IMR-90 (cell line): ENCODE results near the gene PARP1. TPM values are rescaled to one million over a fixed set of nuclear protein-coding genes. Genes with fewer than 3 reads are reported as not detected.
A peak's percentile ranks its signal among the peaks of the same experiment; 100 is the strongest.

Source experiments
- ATAC-seq: fragments of 200-7000 bp; cut with Tn5 transposase; 2 replicates; pipeline ENCODE4 v1.9.1; 2020; ENCODE audit warnings: low read depth, mild to moderate bottlenecking, moderate library complexity
- BruUV-seq: library from RNA; stranded (reverse); fragments of 400-500 nt; replicated peaks from 2 replicates; lab custom pipeline; 2021; lab: Mats Ljungman, UMichigan
- CTCF ChIA-PET: fragments of 300-600 bp; formaldehyde crosslinking; extraction: SDS; loops from one replicate; lab custom pipeline; 2021; ENCODE audit warnings: antibody characterized with exemption; lab: Yijun Ruan, JAX
- POLR2A ChIA-PET: fragments of 300-600 bp; sonication (Branson Sonifier 250); formaldehyde crosslinking; loops from one replicate; lab custom pipeline; 2022; ENCODE audit warnings: antibody characterized with exemption; ENCODE audit not compliant: unreplicated experiment; lab: Charles Lee
- DNase-seq: peaks from one replicate; pipeline ENCODE4 v3.0.0; 2013
- H2AFZ ChIP-seq: replicated peaks from 2 replicates; pipeline ENCODE3; 2013; ENCODE audit warnings: low read length, mild to moderate bottlenecking; ENCODE audit not compliant: poor library complexity
- H2AK5ac ChIP-seq: 2 replicates; pipeline ENCODE4 v1.6.1; 2013; ENCODE audit warnings: low read depth, low read length, inconsistent platforms
- H2AK9ac ChIP-seq: replicated peaks from 2 replicates; pipeline ENCODE3; 2013; ENCODE audit warnings: mild to moderate bottlenecking, low read depth, low read length, moderate library complexity; ENCODE audit not compliant: poor library complexity
- H2BK120ac ChIP-seq: 2 replicates; pipeline ENCODE4 v1.6.1; 2013; ENCODE audit warnings: low read depth, low read length, inconsistent platforms
- H2BK15ac ChIP-seq: 3 replicates; pipeline ENCODE4 v1.6.1; 2013; ENCODE audit warnings: low read depth, low read length, inconsistent platforms
- H2BK20ac ChIP-seq: 2 replicates; pipeline ENCODE4 v1.6.1; 2013; ENCODE audit warnings: low read depth, mild to moderate bottlenecking, inconsistent platforms, low read length, moderate library complexity
- H2BK5ac ChIP-seq: 2 replicates; pipeline ENCODE4 v1.6.1; 2013; ENCODE audit warnings: mild to moderate bottlenecking, low read depth, low read length, inconsistent platforms; ENCODE audit not compliant: poor library complexity, severe bottlenecking
- H3K14ac ChIP-seq: replicated peaks from 2 replicates; pipeline ENCODE4 v1.6.1; 2013; ENCODE audit warnings: low read depth, low read length, inconsistent platforms
- H3K18ac ChIP-seq: 2 replicates; pipeline ENCODE4 v1.6.1; 2013; ENCODE audit warnings: low read depth, low read length, control low read depth
- H3K23ac ChIP-seq: 2 replicates; pipeline ENCODE4 v1.6.1; 2013; ENCODE audit warnings: low read depth, low read length, inconsistent platforms
- H3K27ac ChIP-seq: 2 replicates; pipeline ENCODE4 v1.5.1; 2013; ENCODE audit warnings: mild to moderate bottlenecking, control low read depth, low read length; ENCODE audit not compliant: insufficient read depth
- H3K27me3 ChIP-seq: 2 replicates; pipeline ENCODE4 v1.6.1; 2013; ENCODE audit warnings: low read length; ENCODE audit not compliant: control insufficient read depth, insufficient read depth
- H3K36me3 ChIP-seq: 2 replicates; pipeline ENCODE4 v1.6.1; 2013; ENCODE audit warnings: low read length, mixed read lengths; ENCODE audit not compliant: control insufficient read depth, insufficient read depth
- H3K4ac ChIP-seq: 2 replicates; pipeline ENCODE4 v1.6.1; 2013; ENCODE audit warnings: low read depth, low read length, inconsistent platforms
- H3K4me1 ChIP-seq: 2 replicates; pipeline ENCODE4 v1.6.1; 2013; ENCODE audit warnings: low read length, mixed read lengths; ENCODE audit not compliant: control insufficient read depth, insufficient read depth
- H3K4me2 ChIP-seq: 2 replicates; pipeline ENCODE4 v1.6.1; 2013; ENCODE audit warnings: low read depth, mild to moderate bottlenecking, control low read depth, low read length, moderate library complexity
- H3K4me3 ChIP-seq: 2 replicates; pipeline ENCODE4 v1.5.1; 2013; ENCODE audit warnings: low read depth, mild to moderate bottlenecking, control low read depth, low read length, moderate library complexity; ENCODE audit not compliant: insufficient read depth
- H3K56ac ChIP-seq: 2 replicates; pipeline ENCODE4 v1.6.1; 2013; ENCODE audit warnings: low read length, inconsistent platforms; ENCODE audit not compliant: insufficient read depth; ENCODE audit errors: extremely low read depth
- H3K79me1 ChIP-seq, 2 experiments: 2 replicates each; pipeline ENCODE4 v1.6.1; 2013; ENCODE audit warnings: low read length in 2 of 2, inconsistent platforms in 1 of 2, low read depth in 1 of 2
- H3K9ac ChIP-seq: 2 replicates; pipeline ENCODE4 v1.6.1; 2013; ENCODE audit warnings: low read depth, low read length, control low read depth
- H3K9me1 ChIP-seq: 2 replicates; pipeline ENCODE4 v1.6.1; 2013; ENCODE audit warnings: low read length, inconsistent platforms; ENCODE audit not compliant: insufficient read depth
- H3K9me3 ChIP-seq: 2 replicates; pipeline ENCODE4 v1.6.1; 2013; ENCODE audit warnings: low read length; ENCODE audit not compliant: control insufficient read depth, insufficient read depth
- H4K20me1 ChIP-seq: 2 replicates; pipeline ENCODE4 v1.6.1; 2013; ENCODE audit warnings: low read length, inconsistent platforms; ENCODE audit not compliant: insufficient read depth
- H4K5ac ChIP-seq: 2 replicates; pipeline ENCODE4 v1.6.1; 2013; ENCODE audit warnings: mild to moderate bottlenecking, low read depth, low read length, control low read depth
- H4K8ac ChIP-seq, 2 experiments: 2 replicates each; pipeline ENCODE4 v1.6.1; 2013; ENCODE audit warnings: low read depth in 2 of 2, low read length in 2 of 2, control low read depth in 1 of 2, inconsistent platforms in 1 of 2
- H4K91ac ChIP-seq: 2 replicates; pipeline ENCODE4 v1.6.1; 2013; ENCODE audit warnings: low read depth, low read length, inconsistent platforms; ENCODE audit not compliant: insufficient read depth
- CTCF ChIP-seq: conservative IDR thresholded peaks from 2 replicates; pipeline ENCODE4 v1.5.1; 2012; ENCODE audit warnings: mild to moderate bottlenecking, low read depth, low read length, improper control_type of control experiment
- MAFK ChIP-seq: IDR thresholded peaks from 2 replicates; pipeline ENCODE4 v1.6.1; 2012; ENCODE audit warnings: low read depth, low read length, improper control_type of control experiment
- WGBS, 2 experiments: methylation state at CpG; one replicate each; pipeline versions ENCODE4 v1.1.5 to v1.1.7; 2013; ENCODE audit warnings: missing lambda C conversion rate in 2 of 2; ENCODE audit not compliant: insufficient read length in 1 of 2; ENCODE audit errors: extremely low coverage in 2 of 2; 5-methylcytosine and 5-hydroxymethylcytosine counted together
- dilution Hi-C: fragments of 300-500 bp; cut with HindIII; formaldehyde crosslinking; loops from one replicate; pipeline ENCODE4 v1.14.3; 2018; ENCODE audit warnings: low sequenced_read_pairs; ENCODE audit not compliant: unreplicated experiment
- in situ Hi-C: fragments of 300-500 bp; cut with MboI; formaldehyde crosslinking; loops from 3 replicates; pipeline ENCODE4 v1.14.3; 2019; ENCODE audit warnings: low sequenced_read_pairs, inconsistent platforms, mixed read lengths
- intact Hi-C: fragments of 100-400 bp; cut with micrococcal nuclease; formaldehyde crosslinking; loops from 2 replicates; pipeline ENCODE4 v1.10.0; 2022
- polyA plus RNA-seq, 3 experiments: library from polyadenylated mRNA; depleted of rRNA; stranded (reverse); fragments of >200 nt; gene quantifications; 2 replicates each; pipeline ENCODE4 v1.2.3, GENCODE V29; 2012; ENCODE audit warnings: low replicate concordance in 1 of 3
- total RNA-seq: library from RNA; depleted of rRNA; stranded (reverse); fragments of >200 nt; gene quantifications from 2 replicates; pipeline ENCODE4 v1.2.3, GENCODE V29; 2012

Gene PARP1
- total and polyA plus RNA-seq, 2 of the 4 experiments (the other 2 are of a cell fraction) = 86.5 to 105 TPM

- Histone ChIP-seq H3K4me2 (no peak overlapping the region), H3K18ac (no peak overlapping the region), H3K4me3 (no peak overlapping the region), H3K56ac (no peak overlapping the region), H3K14ac (no peak overlapping the region), H2AFZ (no peak overlapping the region), H3K9me3 (no peaks in the 10 kb centered on the region), H3K9ac (no peak overlapping the region), H3K9me1 (no peaks in the 10 kb centered on the region), H2BK20ac (no peak overlapping the region), H2AK5ac (no peak overlapping the region), H3K27ac (no peak overlapping the region), H4K91ac (no peak overlapping the region), H2AK9ac (no peak overlapping the region), H3K27me3 (peaks cover 11% of the 10 kb centered on the region), H3K4me1 (no peaks in the 10 kb centered on the region), H3K4ac (no peak overlapping the region), H3K23ac (no peak overlapping the region), H3K79me1 (no peaks in the 10 kb centered on the region), H4K5ac (no peak overlapping the region), H4K20me1 (no peaks in the 10 kb centered on the region), H2BK120ac (no peak overlapping the region), H4K8ac (no peak overlapping the region), H3K36me3 (no peaks in the 10 kb centered on the region), H2BK15ac (no peak overlapping the region), H2BK5ac (no peak overlapping the region)
- intact Hi-C loops (no loop called here), dilution Hi-C loops (no loop called here), in situ Hi-C loops (no loop called here)
- no TSS peak for BruUV-seq
- no peak for TF ChIP-seq CTCF
- peak; percentile 47 for TF ChIP-seq MAFK
- POLR2A ChIA-PET = no interaction called here
- ATAC-seq (no peak), DNase-seq (no peak)
- 50% methylated on average over 2 of the region's 6 CpGs; no CpG with 5 or more reads in 1 of the 2 experiments for WGBS, 2 experiments
- CTCF ChIA-PET = no interaction called here
These were observed 35.1 kb upstream of the PARP1 start for GRCh38 chr1:226443033-226443432.
